Endothelial cell of umbilical vein (primary cell): ENCODE results near the gene LARGE1.

ENCODE experiments used
- EZH2 ChIP-seq: IDR thresholded peaks from 2 replicates; pipeline ENCODE4 v1.6.1; 2012; ENCODE audit warnings: borderline replicate concordance, low read depth, mild to moderate bottlenecking, moderate library complexity, low read length, inconsistent platforms; ENCODE audit not compliant: severe bottlenecking
- FOS ChIP-seq: IDR thresholded peaks from 2 replicates; pipeline ENCODE4 v1.6.1; 2011; ENCODE audit warnings: mild to moderate bottlenecking, low read length, moderate library complexity, borderline replicate concordance; ENCODE audit not compliant: insufficient read depth
- JUN ChIP-seq: IDR thresholded peaks from 2 replicates; pipeline ENCODE4 v1.6.1; 2011; ENCODE audit warnings: borderline replicate concordance, low read depth; ENCODE audit not compliant: insufficient read length, insufficient read depth
- MYC ChIP-seq: IDR thresholded peaks from one replicate; pipeline ENCODE4 v1.6.1; 2011; ENCODE audit warnings: mild to moderate bottlenecking, low read depth, low read length
- POLR2A ChIP-seq: IDR thresholded peaks from 2 replicates; pipeline ENCODE4 v1.6.1; 2012; ENCODE audit warnings: low read depth, mild to moderate bottlenecking, control low read depth, low read length
- POLR2AphosphoS5 ChIP-seq: IDR thresholded peaks from 2 replicates; pipeline ENCODE4 v1.6.1; 2012; ENCODE audit warnings: low read depth, mild to moderate bottlenecking, control low read depth, low read length, moderate library complexity; ENCODE audit not compliant: insufficient read depth
- TF ChIP-seq, protein P1 (sequence below), 2 donors: IDR thresholded peaks; 1 replicate in 1 of 2; 2 replicates in 1 of 2; pipeline ENCODE4 v1.5.1; 2011; ENCODE audit warnings: low read length in 2 of 2, mild to moderate bottlenecking in 2 of 2, moderate library complexity in 2 of 2, control low read depth in 1 of 2, inconsistent platforms in 1 of 2, low read depth in 1 of 2; ENCODE audit not compliant: insufficient read depth in 1 of 2; ENCODE audit errors: extremely low read depth in 1 of 2
- TF ChIP-seq, protein P2 (sequence below): IDR thresholded peaks from 2 replicates; pipeline ENCODE4 v1.6.1; 2011; ENCODE audit not compliant: insufficient read depth, insufficient read length

DNA sequence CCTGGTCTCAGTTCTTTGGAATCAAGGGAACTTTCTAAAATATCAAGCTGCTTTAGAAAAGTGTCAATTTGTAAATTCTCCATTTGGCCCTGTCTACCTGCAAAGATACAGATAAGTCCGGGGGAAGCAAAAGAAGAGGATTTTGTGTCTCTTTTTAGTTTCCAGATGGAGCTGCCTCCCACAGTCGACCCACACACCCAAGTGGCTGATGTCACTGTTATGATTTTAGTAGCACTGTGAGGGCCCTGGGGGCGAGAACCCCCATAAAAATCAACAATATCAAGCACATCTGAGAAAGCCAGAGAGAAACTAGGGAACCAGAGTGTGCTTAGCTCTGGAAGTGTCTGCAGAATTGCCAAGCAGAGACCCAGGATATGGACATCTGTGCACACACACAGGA lies 212.7 kb downstream of the LARGE1 start:
- TF ChIP-seq, protein P1, sequence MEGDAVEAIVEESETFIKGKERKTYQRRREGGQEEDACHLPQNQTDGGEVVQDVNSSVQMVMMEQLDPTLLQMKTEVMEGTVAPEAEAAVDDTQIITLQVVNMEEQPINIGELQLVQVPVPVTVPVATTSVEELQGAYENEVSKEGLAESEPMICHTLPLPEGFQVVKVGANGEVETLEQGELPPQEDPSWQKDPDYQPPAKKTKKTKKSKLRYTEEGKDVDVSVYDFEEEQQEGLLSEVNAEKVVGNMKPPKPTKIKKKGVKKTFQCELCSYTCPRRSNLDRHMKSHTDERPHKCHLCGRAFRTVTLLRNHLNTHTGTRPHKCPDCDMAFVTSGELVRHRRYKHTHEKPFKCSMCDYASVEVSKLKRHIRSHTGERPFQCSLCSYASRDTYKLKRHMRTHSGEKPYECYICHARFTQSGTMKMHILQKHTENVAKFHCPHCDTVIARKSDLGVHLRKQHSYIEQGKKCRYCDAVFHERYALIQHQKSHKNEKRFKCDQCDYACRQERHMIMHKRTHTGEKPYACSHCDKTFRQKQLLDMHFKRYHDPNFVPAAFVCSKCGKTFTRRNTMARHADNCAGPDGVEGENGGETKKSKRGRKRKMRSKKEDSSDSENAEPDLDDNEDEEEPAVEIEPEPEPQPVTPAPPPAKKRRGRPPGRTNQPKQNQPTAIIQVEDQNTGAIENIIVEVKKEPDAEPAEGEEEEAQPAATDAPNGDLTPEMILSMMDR (IDR thresholded peaks at IDR 0.05; ENCODE audit: extremely low read depth in 1 of 2, insufficient read depth in 1 of 2, low read depth in 1 of 2, low read length in 2 of 2) = no peak
- TF ChIP-seq POLR2A = no peak
- no peak for TF ChIP-seq EZH2
- no peak for TF ChIP-seq POLR2AphosphoS5
- no peak for TF ChIP-seq JUN
- TF ChIP-seq, protein P2, sequence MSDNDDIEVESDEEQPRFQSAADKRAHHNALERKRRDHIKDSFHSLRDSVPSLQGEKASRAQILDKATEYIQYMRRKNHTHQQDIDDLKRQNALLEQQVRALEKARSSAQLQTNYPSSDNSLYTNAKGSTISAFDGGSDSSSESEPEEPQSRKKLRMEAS = no peak
- TF ChIP-seq MYC = no peak
- TF ChIP-seq FOS = no peak
